Measurements from ENCODE around the gene AANAT.

Gene AANAT

DNA sequence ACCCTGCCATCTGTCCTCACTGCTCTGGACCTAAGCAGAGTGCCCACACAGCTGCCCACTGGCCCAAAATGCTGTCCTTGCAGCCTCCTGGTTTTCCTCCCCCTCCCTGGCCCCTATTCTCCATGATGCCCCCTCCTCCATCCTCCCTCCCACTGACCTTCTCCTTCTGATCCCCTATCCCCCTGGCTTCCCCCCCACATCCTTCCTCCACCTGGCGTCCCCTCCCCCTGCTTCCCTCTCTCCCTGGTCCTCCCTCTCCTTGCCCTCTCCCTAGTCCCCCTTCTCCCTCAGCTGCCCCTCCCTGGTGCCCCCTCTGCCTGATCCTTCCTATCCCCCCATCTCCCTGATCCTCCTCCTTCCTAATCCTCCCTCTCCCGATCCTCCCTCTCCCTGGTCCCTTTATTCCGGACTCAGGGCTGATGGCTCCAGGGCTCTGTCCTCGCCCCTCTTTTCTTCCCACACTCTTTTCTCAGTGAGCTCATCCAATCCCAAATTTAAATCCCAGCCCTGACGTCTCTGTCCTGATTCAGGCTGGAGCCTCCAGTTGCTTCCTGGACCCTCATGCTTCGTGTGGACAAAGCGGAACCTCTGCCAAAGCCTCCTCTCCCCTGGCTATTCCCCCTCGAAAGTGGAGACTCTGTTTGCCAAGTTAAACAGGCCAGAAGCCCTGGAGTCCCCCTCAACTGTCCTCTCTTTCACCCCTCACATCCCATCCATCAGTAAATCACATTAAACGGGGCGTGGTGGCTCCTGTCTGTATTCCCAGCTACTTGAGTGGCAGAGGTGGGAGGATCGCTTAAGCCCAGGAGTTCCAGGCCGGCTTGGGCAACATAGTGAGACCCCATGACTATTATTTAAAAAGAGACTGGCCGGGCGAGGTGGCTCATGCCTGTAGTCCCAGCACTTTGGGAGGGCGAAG is 51.9 kb downstream of the AANAT start:
- DNase-seq (ENCODE audit: low read depth) = no peak
- TF ChIP-seq, protein P1, sequence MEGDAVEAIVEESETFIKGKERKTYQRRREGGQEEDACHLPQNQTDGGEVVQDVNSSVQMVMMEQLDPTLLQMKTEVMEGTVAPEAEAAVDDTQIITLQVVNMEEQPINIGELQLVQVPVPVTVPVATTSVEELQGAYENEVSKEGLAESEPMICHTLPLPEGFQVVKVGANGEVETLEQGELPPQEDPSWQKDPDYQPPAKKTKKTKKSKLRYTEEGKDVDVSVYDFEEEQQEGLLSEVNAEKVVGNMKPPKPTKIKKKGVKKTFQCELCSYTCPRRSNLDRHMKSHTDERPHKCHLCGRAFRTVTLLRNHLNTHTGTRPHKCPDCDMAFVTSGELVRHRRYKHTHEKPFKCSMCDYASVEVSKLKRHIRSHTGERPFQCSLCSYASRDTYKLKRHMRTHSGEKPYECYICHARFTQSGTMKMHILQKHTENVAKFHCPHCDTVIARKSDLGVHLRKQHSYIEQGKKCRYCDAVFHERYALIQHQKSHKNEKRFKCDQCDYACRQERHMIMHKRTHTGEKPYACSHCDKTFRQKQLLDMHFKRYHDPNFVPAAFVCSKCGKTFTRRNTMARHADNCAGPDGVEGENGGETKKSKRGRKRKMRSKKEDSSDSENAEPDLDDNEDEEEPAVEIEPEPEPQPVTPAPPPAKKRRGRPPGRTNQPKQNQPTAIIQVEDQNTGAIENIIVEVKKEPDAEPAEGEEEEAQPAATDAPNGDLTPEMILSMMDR (conservative IDR thresholded peaks at IDR 0.05; ENCODE audit: low read depth, low read length) = no peak
- no peak overlapping the region for H3K4me3 ChIP-seq (ENCODE audit: low read length)
